Measurements from ENCODE around the gene PGGHG.

The PGGHG gene

GRCh38 chr11:336659-337198 is 47.8 kb downstream of the PGGHG start:
- no peak for DNase-seq (ENCODE audit: low read depth, low spot score)
- H3K4me3 ChIP-seq (ENCODE audit: low read length), result no peak overlapping the region

GRCh38 chr11:337711-338110 is 48.8 kb downstream of the PGGHG start:
- no peak for DNase-seq (ENCODE audit: low read depth, low spot score)
- no peak overlapping the region for H3K4me3 ChIP-seq (ENCODE audit: low read length)

- H3K4me3 ChIP-seq (ENCODE audit: low read length), result no peak overlapping the region
- DNase-seq (ENCODE audit: low read depth, low spot score), result no peak
Observed at GRCh38 chr11:339963-340362, 51.0 kb downstream of the PGGHG start.

- no peak overlapping the region for H3K4me3 ChIP-seq (ENCODE audit: low read length)
- no peak for DNase-seq (ENCODE audit: low read depth, low spot score)
Observed at GRCh38 chr11:340539-341512, 51.9 kb downstream of the PGGHG start.

GRCh38 chr11:342328-342727 is 53.4 kb downstream of the PGGHG start:
- H3K4me3 ChIP-seq (ENCODE audit: low read length), result no peak overlapping the region
- no peak for DNase-seq (ENCODE audit: low read depth, low spot score)

GRCh38 chr11:344836-345578 is 56.1 kb downstream of the PGGHG start:
- H3K4me3 ChIP-seq (ENCODE audit: low read length), result no peak overlapping the region
- DNase-seq (ENCODE audit: low read depth, low spot score), result no peak
